MG63 (cell line): Measurements from ENCODE around the gene SETD4. TPM values are rescaled to one million over a fixed set of nuclear protein-coding genes. Genes with fewer than 3 reads are reported as not detected.

Experiments
- DNase-seq: peaks from one replicate; pipeline ENCODE4 v3.0.0-alpha.2; 2020
- H3K27me3 ChIP-seq: fragments of 250-450 bp; sonication (Bioruptor Pico); 2 replicates; pipeline ENCODE4 v1.5.1; 2020; ENCODE audit warnings: mild to moderate bottlenecking, moderate library complexity
- H3K36me3 ChIP-seq: fragments of 250-450 bp; sonication (Bioruptor Pico); 2 replicates; pipeline ENCODE4 v1.5.1; 2020; ENCODE audit warnings: mild to moderate bottlenecking, moderate library complexity
- H3K4me3 ChIP-seq: fragments of 250-450 bp; sonication (Bioruptor Pico); 2 replicates; pipeline ENCODE4 v1.5.1; 2020; ENCODE audit warnings: mild to moderate bottlenecking, moderate library complexity
- H3K9me3 ChIP-seq: fragments of 250-450 bp; sonication (Bioruptor Pico); 2 replicates; pipeline ENCODE4 v1.5.1; 2020; ENCODE audit warnings: mild to moderate bottlenecking, moderate library complexity
- total RNA-seq: library from RNA; depleted of rRNA; stranded (reverse); fragments of >200 nt; shearing (Covaris generic); gene quantifications from 2 replicates; pipeline ENCODE4 v1.2.3, GENCODE V29; 2014; ENCODE audit warnings: low replicate concordance

Gene SETD4
- total RNA-seq, 1 experiment from 2014 or later, result 12.1 TPM

DNA sequence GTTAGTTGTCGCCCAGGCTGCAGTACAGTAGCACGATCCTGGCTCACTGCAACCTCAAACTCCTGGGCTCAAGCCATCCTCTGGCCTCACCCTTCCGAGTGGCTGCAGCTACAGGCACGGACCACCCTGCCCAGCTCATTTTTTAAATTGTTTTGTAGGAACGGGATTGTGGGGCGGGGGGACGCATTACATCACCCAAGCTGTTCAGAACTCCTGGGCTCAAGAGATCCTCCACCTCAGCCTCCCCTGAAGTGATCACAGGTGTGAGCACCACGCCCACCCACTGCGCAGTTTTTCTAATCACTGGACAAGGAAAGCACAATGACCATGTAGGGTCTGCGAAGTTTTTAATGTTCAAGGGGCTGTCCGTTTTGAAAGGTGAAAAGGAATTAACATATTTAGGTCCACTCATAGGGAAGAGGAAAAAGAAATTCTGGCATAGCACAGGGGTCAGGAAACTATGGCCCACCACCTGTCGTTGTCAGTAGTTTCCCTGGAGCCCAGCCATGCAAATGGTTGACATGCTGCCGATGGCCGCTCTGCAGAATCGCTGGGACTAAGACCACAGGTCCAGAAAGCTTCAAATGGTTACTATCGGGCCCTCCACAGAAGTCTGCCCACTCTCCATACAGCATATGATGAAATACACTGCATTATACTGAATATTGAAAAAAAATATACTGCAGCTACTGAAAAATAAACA lies 26.0 kb downstream of the SETD4 start:
- Histone ChIP-seq H3K36me3 (peaks cover 32% of the 10 kb centered on the region), H3K4me3 (no peak overlapping the region)
- no peak for DNase-seq

DNA sequence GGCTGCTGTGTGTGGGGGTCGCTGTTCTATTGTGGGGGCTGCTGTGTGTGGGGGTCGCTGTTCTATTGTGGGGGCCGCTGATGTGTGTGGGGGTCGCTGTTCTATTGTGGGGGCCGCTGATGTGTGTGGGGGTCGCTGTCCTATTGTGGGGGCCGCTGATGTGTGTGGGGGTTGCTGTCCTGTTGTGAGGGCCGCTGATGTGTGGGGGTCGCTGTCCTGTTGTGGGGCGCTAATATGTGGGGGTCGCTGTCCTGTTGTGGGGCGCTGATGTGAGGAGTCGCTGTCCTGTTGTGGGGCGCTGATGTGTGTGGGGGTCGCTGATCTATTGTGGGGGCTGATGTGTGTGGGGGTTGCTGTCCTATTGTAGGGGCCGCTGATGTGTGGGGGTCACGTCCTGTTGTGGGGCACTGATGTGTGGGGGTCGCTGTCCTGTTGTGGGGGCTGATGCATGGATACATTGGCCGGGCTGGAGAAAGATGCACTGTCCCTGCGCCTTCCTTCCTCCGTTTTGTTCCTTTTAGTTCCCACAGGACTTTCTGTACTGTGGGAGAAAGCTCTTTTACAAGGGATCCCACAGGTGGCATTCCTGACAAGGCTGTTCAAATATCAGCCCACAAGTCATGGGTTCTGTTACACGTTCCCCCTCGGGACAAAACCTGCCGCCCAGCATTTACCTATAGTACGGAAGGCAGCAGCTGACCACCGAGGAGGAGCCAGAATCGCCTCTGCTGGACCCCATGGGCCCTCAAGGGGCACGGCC lies 27.5 kb downstream of the SETD4 start:
- no peak overlapping the region for H3K4me3 ChIP-seq
- no peaks in the 10 kb centered on the region for H3K27me3 ChIP-seq
- H3K9me3 ChIP-seq, result no peaks in the 10 kb centered on the region
- H3K36me3 ChIP-seq, result peaks cover 19% of the 10 kb centered on the region
- DNase-seq, result no peak

More for the DNA sequence above, 26.0 kb downstream of the SETD4 start:
- no peaks in the 10 kb centered on the region for H3K27me3 ChIP-seq
- H3K9me3 ChIP-seq, result no peaks in the 10 kb centered on the region

DNA sequence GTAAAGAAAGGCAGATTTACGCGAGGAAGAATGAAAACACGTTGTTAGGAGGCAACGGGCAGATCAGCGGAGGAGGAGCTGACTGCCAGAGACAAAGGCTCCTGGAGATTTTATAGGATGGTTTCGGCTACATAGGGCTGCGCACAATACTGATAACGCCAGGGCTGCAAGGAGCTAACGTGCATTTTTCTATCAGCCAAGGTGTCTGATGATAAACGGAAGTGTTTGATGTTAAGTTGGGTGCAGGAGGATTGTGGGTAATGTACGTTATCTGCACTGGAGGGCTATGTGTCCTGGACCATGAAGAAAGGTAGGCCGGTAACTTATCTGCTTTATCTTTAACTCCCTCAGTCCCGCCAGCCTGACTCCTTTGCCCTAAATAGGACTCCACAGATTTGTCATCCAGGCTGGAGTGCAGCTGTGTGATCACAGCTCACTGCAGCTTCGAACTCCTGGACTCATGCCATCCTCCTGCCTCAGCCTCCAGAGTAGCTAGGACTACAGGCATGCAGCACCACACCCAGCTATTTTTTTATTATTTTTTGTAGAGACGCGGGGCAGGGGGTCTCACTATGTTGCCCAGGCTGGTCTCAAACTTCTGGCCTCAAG lies 29.6 kb downstream of the SETD4 start:
- Histone ChIP-seq H3K36me3 (peaks cover 1% of the 10 kb centered on the region), H3K4me3 (no peak overlapping the region), H3K9me3 (no peaks in the 10 kb centered on the region), H3K27me3 (no peaks in the 10 kb centered on the region)
- peak; percentile 23 for DNase-seq

DNA sequence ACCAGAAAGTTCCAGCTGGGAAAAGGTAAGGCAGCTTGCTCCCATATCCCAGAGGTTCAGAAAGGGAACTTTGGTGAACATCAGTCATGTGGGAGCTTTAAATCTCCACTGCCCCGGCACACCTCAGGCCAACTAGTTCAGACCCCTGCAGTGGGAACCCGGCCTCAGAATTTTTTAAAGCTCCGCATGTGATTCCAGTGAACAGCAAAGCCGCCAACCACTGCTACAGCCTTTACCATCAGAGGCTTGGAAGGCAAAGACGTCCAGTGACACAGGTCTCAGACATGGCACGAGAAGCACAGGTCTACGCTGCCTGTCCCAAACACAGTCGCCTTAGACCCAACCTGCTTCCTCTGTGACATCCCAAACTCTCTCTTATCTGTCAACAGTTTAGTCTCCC lies 31.0 kb downstream of the SETD4 start:
- H3K36me3 ChIP-seq, result no peaks in the 10 kb centered on the region
- no peaks in the 10 kb centered on the region for H3K27me3 ChIP-seq
- no peak for DNase-seq
- no peak overlapping the region for H3K4me3 ChIP-seq
- H3K9me3 ChIP-seq, result no peaks in the 10 kb centered on the region

DNA sequence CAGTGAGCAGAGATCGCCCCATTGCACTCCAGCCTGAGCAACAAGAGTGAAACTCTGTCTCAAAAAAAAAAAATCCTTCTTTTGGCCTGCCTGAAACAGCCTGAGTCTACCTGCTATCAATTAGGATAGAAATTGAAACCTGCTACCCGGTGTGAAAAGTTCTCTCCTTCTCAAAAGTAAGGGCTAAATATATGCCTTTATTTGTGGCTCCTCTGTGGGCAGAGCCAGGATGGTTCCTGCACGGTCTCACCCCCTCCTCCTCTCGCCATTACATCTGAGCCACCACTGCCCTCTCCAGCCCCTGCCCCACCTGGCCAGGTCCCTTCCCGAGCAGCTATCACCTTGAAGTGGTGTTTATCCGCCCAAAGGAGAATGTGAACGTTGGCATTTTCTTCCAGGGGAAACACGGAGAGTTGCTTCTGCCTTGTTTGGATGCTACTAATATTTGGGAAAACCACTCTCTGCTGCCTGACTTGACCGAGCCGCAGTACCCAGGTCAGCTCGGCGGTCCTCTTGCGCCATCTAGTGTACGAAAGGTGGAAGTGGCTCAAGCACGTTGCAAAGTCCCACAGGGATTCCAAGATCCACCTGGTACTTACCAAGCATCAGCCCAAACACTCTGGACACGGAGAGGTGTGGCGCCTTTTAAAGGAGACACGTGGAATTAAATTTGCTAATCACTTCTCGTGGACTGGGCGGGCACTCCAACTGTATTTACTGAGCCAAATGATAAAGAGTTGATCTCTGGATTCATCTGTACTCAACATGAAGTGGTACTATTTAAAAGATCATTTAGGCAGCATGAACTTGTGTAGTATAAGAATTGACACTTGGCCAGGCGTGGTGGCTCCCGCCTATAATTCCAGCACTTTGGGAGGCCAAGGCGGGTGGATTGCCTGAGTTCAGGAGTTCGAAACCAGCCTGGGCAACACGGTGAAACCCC lies 31.9 kb downstream of the SETD4 start:
- Histone ChIP-seq H3K4me3 (no peak overlapping the region), H3K9me3 (no peaks in the 10 kb centered on the region), H3K36me3 (no peaks in the 10 kb centered on the region), H3K27me3 (no peaks in the 10 kb centered on the region)
- DNase-seq, result peak; percentile 48

DNA sequence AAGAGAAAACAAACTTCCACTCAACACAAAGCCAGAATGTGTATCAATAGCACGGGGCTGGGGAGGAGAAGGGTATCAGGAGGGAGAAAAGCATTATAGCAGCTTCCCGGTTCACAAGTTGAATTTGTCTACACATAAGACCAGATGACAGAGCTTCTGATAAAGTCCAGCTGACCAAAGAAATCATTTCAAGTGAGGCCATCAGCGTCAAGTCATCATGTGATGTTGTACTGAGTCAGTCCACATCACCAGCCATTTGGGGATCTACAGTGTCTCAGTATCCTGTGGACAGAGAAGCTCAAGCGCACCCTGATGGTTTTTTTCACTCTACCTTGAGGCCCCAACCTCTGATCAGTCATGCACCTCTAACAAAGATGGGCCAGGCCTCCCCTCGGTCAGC lies 33.0 kb downstream of the SETD4 start:
- DNase-seq, result no peak
- H3K36me3 ChIP-seq, result no peaks in the 10 kb centered on the region
- H3K27me3 ChIP-seq, result no peaks in the 10 kb centered on the region
- H3K4me3 ChIP-seq, result no peak overlapping the region
- H3K9me3 ChIP-seq, result no peaks in the 10 kb centered on the region

DNA sequence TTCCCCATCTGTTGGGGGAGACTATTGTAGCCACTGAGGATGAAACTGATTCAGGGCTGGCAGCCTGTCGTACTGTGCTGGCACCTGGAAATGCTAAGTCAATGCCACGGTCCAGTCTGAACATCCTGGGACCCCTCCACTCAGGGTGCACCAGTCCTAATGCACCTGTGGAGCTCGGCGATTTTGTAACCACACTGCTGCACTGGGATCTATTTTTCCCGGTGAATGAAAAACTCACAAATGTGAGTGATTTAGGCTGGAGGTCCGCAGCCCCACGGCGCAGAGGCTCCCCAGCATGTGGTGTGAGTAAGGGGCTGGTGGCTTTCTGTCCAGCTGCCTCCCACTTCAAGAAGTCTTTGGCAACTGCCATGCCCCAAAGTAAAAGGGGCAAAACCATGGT lies 35.5 kb downstream of the SETD4 start:
- no peaks in the 10 kb centered on the region for H3K36me3 ChIP-seq
- DNase-seq, result no peak
- no peaks in the 10 kb centered on the region for H3K27me3 ChIP-seq
- no peaks in the 10 kb centered on the region for H3K9me3 ChIP-seq
- H3K4me3 ChIP-seq, result no peak overlapping the region

DNA sequence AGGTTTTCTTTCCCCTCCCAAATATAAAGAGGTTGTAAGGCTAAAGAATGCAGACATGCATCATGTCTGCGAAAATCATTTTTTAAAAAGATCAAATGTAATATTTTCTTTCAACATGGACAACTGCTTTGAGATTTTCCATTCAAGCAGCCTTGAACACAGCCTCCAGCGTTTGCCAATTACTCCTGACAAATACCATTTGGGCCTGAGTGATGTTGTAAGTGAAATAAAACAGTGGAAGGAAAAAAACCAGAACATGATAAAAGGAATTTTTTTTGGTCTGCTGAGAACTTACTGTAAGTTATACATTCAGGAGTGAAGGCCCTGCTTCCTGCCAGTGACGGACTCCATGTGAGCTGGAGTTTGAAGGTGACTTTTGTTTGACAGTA lies 37.2 kb downstream of the SETD4 start:
- Histone ChIP-seq H3K27me3 (no peaks in the 10 kb centered on the region), H3K36me3 (no peaks in the 10 kb centered on the region), H3K9me3 (no peaks in the 10 kb centered on the region), H3K4me3 (no peak overlapping the region)
- DNase-seq, result no peak

DNA sequence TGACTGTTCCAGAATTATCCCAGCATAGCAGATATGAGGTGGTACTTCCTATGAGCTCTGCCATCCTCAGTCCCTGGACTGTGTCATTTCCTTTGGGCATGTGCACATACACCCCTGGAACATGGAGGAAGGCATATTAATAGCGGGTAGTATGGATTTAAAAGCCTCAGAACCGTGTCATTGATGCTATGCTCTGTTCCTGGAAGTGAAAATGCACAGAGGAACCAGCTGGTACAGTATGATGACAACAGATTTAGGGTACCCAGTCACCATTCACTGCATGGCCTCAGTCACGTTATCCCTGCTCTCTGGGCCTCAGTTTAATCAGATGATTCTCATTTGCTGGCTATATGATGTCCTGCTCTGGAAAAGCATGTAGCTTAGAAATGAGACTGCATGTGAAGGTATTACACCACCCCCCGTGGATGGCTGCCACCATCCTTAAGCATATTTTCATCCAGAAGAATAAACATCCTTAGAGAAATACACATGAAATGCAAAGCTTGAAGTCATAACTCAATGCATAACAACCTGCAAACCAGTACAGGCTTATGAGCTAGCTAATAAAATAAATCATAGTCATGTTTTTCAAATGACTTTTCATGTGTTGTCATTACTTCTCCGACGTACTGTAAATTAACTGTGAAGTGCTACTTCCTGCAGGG lies 37.8 kb downstream of the SETD4 start:
- no peaks in the 10 kb centered on the region for H3K9me3 ChIP-seq

DNA sequence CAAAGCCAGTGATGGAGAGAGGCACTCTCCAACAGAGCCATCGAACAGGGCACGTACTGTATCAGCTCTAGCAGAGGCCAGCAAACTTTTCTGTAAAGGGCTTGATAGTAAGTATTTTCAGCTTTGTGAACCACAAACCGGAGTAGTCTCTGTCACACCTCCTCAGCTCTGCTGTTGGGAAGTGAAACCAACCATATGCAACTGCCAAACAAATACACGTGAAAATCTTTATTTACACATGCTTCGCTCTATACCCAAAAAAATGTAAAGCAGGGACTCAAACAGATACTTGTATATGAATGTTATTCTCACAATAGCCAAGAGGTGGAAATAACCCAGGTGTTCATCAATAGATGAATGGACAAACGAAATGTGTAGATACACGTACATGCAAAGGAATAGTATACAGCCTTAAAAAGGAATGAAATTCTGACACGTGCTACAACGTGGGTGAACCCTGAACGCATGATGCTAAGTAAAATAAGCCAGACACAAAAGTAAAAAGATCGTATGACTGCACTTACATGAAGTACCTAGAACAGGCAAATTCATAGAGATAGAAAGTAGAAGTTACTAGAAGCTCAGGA lies 39.0 kb downstream of the SETD4 start:
- no peak for DNase-seq
- no peaks in the 10 kb centered on the region for H3K27me3 ChIP-seq
- no peaks in the 10 kb centered on the region for H3K9me3 ChIP-seq
- H3K4me3 ChIP-seq, result no peak overlapping the region
- H3K36me3 ChIP-seq, result no peaks in the 10 kb centered on the region

More for the DNA sequence above, 37.8 kb downstream of the SETD4 start:
- no peaks in the 10 kb centered on the region for H3K27me3 ChIP-seq
- no peaks in the 10 kb centered on the region for H3K36me3 ChIP-seq
- no peak overlapping the region for H3K4me3 ChIP-seq
- no peak for DNase-seq

DNA sequence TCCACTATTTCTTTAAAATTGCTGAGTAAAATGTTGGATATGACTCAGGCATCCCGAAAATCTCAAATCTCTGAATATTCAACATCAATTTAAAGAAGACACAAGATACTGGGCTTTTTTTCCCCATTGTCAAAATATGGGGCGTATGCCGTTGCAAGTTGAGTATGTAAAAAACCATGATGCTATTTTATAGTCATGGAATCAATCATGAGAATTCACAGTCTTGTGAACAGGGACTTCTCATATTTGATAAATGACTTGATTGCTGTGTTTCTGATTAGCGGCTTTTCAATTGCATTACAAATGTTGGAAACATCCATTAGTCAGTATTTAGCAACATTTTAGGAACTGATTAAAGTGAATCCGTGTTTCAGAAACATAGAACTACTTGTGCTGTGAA lies 45.3 kb downstream of the SETD4 start:
- no peak overlapping the region for H3K4me3 ChIP-seq
- no peak for DNase-seq
- H3K9me3 ChIP-seq, result no peaks in the 10 kb centered on the region
- no peaks in the 10 kb centered on the region for H3K27me3 ChIP-seq
- H3K36me3 ChIP-seq, result no peaks in the 10 kb centered on the region

DNA sequence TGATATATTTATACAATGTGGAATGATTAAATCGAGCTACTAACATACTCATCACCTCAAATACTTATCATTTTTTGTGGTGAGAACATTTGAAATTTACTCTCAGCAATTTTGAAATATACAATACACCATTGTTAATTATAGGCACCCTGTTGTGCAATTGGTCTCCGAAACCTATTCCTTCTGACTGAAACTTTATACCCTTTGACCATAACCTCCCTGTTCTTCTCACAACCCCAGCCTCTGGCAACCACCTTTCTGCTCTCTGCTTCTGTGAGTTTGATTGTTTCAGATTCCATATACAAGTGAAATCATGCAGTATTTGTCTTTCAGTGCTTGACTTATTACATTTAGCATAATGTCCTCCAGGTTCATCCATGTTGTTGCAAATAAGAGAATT lies 49.5 kb downstream of the SETD4 start:
- H3K9me3 ChIP-seq, result no peaks in the 10 kb centered on the region
- H3K27me3 ChIP-seq, result no peaks in the 10 kb centered on the region; the same call in 1 of the 2 replicates
- H3K4me3 ChIP-seq, result no peak overlapping the region
- H3K36me3 ChIP-seq, result no peaks in the 10 kb centered on the region
- DNase-seq, result no peak

DNA sequence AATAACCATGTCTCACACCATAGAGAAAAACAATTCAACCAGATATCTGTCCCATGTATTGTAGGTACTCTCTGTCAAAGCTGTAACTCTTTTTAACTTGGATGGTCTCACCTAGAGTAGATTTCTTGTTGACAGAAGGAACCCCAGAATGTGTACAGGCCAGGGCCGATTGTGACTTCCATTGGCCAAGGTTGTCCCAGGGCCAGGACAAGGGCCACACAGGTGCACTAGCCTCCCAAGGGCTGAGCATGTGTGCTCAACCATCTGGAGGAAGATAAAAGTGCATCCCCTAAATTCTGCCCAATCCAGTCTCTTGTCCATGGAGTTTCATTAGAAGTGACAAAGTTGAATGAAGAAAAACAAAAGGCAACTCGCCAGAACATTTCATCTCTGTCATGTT lies 51.8 kb downstream of the SETD4 start:
- H3K27me3 ChIP-seq, result no peaks in the 10 kb centered on the region; the same call in 1 of the 2 replicates
- no peaks in the 10 kb centered on the region for H3K36me3 ChIP-seq
- 0 out of 2 replicates have a peak, but pooled peaks cover 2% of the 10 kb centered on the region for H3K9me3 ChIP-seq
- H3K4me3 ChIP-seq, result no peak overlapping the region
- no peak for DNase-seq

DNA sequence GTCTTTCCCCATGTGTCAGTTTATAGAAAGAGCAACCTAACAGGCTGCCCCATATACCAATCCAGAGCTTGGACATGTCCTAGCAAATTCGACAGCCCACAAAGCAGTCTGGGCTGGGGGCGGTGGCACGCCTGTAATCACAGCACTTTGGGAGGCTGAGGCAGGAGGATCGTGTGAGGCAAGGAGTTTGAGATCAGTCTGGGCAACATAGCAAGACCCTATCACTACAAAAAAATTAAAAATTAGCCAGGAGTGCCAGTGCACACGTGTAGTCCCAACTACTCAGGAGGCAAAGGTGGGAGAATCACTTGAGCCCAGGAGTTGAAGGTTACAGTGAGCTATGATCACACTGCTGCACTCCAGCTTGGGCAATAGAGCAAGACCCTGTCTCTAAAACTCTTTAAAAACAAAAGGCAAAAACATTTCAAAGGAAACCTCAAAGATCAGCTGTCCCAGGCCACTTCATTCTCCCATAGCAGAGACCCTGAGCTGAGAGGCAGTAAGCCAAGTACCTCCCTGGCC lies 54.4 kb downstream of the SETD4 start:
- Histone ChIP-seq H3K36me3 (no peaks in the 10 kb centered on the region), H3K9me3 (0 out of 2 replicates have a peak, but pooled peaks cover 2% of the 10 kb centered on the region), H3K27me3 (no peaks in the 10 kb centered on the region; the same call in 1 of the 2 replicates), H3K4me3 (no peak overlapping the region)
- no peak for DNase-seq

DNA sequence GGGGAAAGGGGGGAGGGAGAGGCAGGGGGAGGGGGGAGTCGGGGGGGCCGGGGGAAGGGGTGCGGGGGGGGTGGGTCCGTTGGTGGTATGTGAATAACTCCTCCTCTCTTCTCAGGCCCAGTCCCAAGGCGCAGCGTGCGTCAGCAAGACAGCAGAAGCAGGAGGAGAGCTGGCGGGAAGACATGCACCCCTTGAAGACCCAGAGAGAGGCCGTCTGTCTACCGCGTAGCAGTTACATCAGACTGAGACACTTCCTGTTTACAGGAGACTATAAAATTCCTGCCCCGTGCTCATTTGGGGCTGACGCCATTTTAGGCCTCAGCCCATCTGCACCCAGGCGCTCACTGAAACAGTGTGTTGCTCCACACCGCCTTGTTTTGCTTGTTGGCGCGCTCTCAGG lies 55.3 kb downstream of the SETD4 start:
- DNase-seq, result peak; percentile 33
- H3K4me3 ChIP-seq, result no peak overlapping the region
- no peaks in the 10 kb centered on the region for H3K36me3 ChIP-seq
- H3K27me3 ChIP-seq, result no peaks in the 10 kb centered on the region; the same call in 1 of the 2 replicates
- H3K9me3 ChIP-seq, result 0 out of 2 replicates have a peak, but pooled peaks cover 2% of the 10 kb centered on the region
